ENCODE results near the gene PIPOX. TPM values are rescaled to one million over a fixed set of nuclear protein-coding genes. Genes with fewer than 3 reads are reported as not detected.

PIPOX gene
- total RNA-seq, 2 donors from 2014 or later, result 0.46 to 2.2 TPM

GRCh38 chr17:29016345-29017210, 26.4 kb upstream of the PIPOX start:
- no peak for DNase-seq
- ATAC-seq, result no peak
- intact Hi-C loops (cut with DNase I, micrococcal nuclease), result no loop called here

GRCh38 chr17:29018788-29019474, 24.0 kb upstream of the PIPOX start:
- ATAC-seq (no peak), DNase-seq (no peak)
- intact Hi-C loops (cut with DNase I, micrococcal nuclease), result no loop called here

DNA sequence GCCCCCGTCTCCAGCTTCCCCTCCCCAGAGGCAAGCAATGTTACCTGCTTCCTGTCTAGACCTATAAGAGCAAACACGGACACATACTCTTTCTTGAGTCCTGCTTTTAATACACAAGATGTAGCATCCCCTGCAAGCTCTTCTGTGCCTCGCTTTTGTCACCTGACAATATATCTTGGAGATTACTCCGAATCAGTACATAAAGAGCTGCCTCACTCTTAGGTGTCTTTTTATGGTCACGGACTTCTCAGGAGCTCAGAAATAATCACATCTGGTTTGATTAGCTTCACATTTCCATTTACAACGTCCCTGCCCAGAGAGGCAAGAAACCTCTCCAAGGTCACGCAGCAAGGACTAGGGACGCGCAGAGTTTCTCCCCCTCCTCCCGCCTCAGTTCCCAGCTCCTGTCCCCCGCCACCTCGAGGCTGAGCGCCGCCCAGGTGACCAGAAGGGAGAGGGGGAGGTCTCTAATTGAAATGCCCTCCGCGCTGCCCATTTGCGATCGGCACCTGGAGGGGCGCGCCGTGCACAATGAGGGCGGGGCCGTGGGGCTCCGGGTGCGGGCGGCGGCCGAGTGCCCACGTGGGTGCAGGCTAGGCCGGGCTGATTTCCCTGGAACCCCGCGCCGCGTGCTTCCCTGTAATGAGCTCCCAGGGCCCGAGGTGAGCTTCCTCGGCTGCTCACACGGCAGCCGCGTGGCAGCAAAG, 23.3 kb upstream of the PIPOX start:
- intact Hi-C loops (cut with DNase I, micrococcal nuclease), result no loop called here
- DNase-seq (peak in 1 of 2 donors; percentile 18), ATAC-seq (peak; percentile 61)

DNA sequence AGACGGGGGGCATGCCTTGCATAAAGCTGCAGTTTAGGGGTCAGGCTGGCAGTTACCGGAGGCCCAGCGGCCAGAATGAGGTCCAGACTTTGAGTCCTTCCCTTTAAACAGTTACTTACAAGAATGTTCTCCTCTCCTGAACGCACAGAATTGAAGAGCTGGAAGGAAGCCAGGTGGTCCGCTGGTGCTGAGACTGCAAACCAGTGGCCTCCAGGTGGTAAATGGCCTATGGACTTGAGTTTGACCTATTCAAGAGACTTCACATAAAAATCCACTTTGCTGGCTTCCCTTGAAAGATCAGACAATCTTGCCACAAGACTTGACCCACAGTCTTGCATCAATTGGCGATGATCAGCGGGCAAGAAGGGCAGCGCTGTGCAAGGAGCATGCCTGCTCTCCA, 22.4 kb upstream of the PIPOX start:
- no peak for DNase-seq
- intact Hi-C loops (cut with DNase I, micrococcal nuclease), result no loop called here
- ATAC-seq, result no peak

DNA sequence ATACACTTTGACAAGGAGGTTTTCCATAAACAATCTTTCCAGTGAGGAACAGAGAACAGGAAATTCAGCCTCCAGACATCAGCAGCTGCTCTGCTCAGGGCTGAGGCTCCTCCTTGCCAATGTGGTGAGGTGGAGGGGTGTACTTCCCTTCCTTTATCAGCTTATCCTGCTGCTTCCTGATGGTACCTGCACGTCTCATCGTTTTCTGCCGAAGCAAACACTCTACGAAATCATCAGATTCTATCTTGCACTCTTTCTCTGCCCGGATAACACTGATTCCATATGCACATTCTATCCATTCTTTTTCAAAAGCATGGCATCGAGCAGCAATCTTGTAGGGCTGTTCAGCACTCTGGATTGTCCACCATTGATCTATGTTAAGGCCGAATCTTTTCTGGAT, 21.7 kb upstream of the PIPOX start:
- DNase-seq, result no peak
- intact Hi-C loops (cut with DNase I, micrococcal nuclease), result no loop called here
- no peak for ATAC-seq

GRCh38 chr17:29022074-29022473, 20.9 kb upstream of the PIPOX start:
- DNase-seq (no peak), ATAC-seq (no peak)
- intact Hi-C loops (cut with DNase I, micrococcal nuclease), result no loop called here

GRCh38 chr17:29024316-29024952, 18.5 kb upstream of the PIPOX start:
- intact Hi-C loops (cut with DNase I, micrococcal nuclease), result no loop called here
- DNase-seq, result no peak
- no peak for ATAC-seq

DNA sequence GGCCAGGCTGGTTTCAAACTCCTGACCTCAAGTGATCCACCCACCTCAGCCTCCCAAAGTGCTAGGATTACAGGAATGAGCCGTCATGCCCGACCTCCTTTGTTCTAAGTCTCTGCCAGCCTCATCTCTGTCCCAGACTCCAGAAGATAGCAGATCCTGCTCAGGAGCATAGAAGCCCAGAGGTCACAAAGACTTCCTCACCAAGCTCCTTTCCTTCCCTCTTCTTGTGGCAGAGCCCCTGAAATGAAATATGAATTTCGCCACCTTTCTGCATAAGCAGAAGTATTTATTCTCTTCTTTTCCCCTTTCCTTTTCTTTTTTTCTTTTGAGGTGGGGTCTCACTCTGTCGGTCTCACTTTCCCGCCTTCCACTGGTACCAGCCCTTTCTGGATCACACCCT, 11.5 kb upstream of the PIPOX start:
- intact Hi-C loops (cut with DNase I, micrococcal nuclease), result no loop called here

GRCh38 chr17:29032013-29032856, 10.7 kb upstream of the PIPOX start:
- no peak for DNase-seq
- intact Hi-C loops (cut with DNase I, micrococcal nuclease), result no loop called here
- no peak for ATAC-seq

More for the DNA sequence above, 11.5 kb upstream of the PIPOX start:
- DNase-seq (no peak), ATAC-seq (no peak)

DNA sequence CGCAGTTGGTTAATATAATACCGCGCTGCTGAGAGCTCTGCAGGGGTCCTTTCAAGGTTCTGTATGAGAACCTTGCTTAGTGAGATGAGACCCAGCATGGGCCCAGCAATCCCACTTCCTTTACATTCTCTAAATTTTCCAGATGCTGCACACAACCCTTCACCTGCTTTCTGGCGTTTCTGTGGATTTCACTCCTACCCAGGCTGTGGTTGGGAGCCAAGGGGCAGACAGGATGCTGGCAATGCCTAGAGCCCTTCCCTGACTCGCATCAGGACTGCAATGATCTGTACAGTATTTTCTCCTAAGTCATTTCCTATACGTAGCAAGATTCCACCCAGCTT, 10.1 kb upstream of the PIPOX start:
- ATAC-seq, result no peak

GRCh38 chr17:29034510-29034909, 8.4 kb upstream of the PIPOX start:
- no peak for ATAC-seq
- intact Hi-C loops (cut with DNase I, micrococcal nuclease), result no loop called here
- DNase-seq, result no peak

More for the DNA sequence above, 10.1 kb upstream of the PIPOX start:
- intact Hi-C loops (cut with DNase I, micrococcal nuclease), result no loop called here
- no peak for DNase-seq

GRCh38 chr17:29036584-29036983, 6.4 kb upstream of the PIPOX start:
- intact Hi-C loops (cut with DNase I, micrococcal nuclease), result no loop called here
- no peak for ATAC-seq
- DNase-seq, result no peak

- no peak for DNase-seq
- intact Hi-C loops (cut with DNase I, micrococcal nuclease), result no loop called here
- ATAC-seq, result no peak
These were observed 5.2 kb upstream of the PIPOX start for GRCh38 chr17:29037739-29038084.

DNA sequence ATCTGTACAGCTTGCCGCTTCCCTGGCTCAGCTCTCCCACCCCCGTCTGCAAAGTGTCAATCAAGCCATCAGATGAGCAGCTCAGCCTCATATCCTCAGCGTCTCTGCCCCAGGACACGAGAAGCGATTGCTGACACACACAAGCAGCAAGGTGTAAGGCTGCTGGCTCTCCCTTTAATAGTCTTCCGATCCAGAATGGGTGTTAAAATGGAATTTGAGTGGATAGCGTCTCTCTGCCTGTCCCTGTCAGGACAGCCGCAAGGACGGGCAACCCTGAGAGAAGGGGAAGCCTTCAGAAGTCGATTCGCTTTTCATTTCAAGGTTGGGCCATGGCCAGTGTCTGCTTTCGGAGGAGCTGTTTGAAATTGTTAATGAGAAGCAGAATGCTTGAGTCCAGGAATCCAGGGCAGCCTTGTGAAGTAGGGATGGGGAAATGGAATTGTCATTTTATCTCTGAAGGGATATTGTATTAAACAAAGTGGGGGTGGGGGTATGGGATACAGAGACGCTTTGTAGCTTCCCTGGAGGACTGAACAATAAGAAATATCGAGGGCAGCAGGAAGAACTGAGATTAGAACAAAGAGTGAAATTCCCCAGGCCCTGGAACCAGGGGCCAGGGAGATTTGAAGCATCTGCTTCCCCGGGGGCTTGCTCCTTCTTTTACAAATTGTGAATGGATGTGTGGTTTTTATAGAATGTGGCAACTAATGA, 4.7 kb upstream of the PIPOX start:
- DNase-seq (no peak), ATAC-seq (no peak)
- intact Hi-C loops (cut with DNase I, micrococcal nuclease), result no loop called here

DNA sequence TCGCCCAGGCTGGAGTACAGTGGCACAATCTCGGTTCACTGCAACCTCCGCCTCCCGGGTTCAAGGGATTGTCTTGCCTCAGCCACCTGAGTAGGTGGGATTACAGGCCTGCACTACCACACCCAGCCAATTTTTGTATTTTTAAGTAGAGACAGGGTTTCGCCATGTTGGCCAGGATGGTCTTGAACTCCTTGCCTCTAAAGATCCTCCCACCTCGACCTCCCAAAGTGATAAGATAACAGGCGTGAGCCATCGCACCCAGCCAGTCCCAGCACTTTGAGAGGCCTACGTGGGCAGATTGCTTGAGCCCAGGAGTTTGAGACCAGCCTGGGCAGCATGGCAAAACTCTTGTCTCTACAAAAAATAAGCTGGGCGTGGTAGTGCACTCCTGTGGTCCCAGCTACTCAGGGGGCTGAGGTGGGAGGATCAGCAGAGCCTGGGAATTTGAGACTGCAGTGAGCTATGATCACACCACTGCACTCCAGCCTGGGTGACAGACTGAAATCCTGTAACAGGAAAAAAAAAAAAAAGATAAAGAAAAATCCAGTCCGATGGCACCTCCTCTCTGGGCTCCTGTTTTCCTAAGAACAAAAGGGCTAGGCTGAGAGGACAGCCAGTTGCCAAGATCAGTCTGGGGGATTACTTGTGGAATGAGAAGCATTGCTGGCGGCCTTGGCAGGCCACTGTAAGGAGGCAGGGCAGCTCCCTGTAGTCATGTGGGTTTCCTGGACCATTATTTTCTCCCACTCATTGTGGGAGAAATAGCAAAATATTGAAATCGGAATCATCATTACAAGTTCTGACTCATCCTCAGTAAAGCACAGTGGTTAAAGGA, 3.0 kb upstream of the PIPOX start:
- DNase-seq (no peak), ATAC-seq (no peak)
- intact Hi-C loops (cut with DNase I, micrococcal nuclease), result no loop called here

GRCh38 chr17:29041091-29041490, 1.9 kb upstream of the PIPOX start:
- ATAC-seq (no peak), DNase-seq (no peak)
- intact Hi-C loops (cut with DNase I, micrococcal nuclease), result no loop called here

GRCh38 chr17:29041571-29041970, 1.4 kb upstream of the PIPOX start:
- ATAC-seq, result no peak
- intact Hi-C loops (cut with DNase I, micrococcal nuclease), result no loop called here
- no peak for DNase-seq
